ENCODE measurements around the gene ZNF124.

DNA sequence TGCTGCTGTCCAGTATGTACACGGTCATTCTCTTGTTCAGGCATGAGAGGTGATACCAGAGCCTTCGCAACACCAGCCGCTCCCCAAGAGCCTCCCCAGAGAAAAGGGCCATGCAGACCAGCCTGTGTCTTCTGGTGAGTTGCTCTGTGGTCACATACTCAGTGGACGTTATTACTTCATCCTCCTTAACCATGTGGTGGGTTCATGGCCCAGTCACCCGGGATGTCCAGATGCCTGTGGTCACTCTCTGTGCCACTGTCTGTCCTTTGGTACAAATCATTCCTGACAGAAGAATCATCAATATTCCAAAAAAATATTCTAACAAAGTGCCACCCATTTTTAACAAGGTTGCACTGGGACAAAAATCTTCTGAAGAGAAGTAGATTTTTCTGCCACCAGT is 8.8 kb upstream of the ZNF124 start:
- TF ChIP-seq CTCF (IDR thresholded peaks at IDR 0.05): no peak
- TF ChIP-seq POLR2AphosphoS5 (IDR thresholded peaks at IDR 0.05): no peak
